HEK293 (cell line): ENCODE measurements around the gene KLHL17.

Experiments
- CTCF ChIA-PET: fragments of 350-600 bp; formaldehyde crosslinking; extraction: SDS; loops from one replicate; lab custom pipeline; 2021; ENCODE audit warnings: antibody characterized with exemption; lab: Yijun Ruan, JAX
- POLR2A ChIA-PET: fragments of 300-600 bp; formaldehyde crosslinking; extraction: SDS; loops from one replicate; lab custom pipeline; 2020; ENCODE audit warnings: antibody characterized with exemption, inconsistent platforms; lab: Yijun Ruan, JAX
- H3K27ac ChIP-seq: fragments of 200-500 bp; sonication (Bioruptor generic); 2 replicates; pipeline ENCODE4 v1.5.1; 2014; ENCODE audit warnings: low read depth, low read length, control low read depth, inconsistent platforms; ENCODE audit errors: extremely low read depth
- H3K36me3 ChIP-seq, 2 experiments: fragments of 200-500 bp in 1 of 2; sonication (Bioruptor generic) in 1 of 2; 1 replicate in 1 of 2; 2 replicates in 1 of 2; pipeline ENCODE4 v1.5.1; 2014 to 2017; ENCODE audit warnings: inconsistent platforms in 2 of 2, low read length in 2 of 2; ENCODE audit not compliant: control insufficient read depth in 2 of 2, insufficient read depth in 1 of 2
- H3K4me1 ChIP-seq: fragments of 200-500 bp; sonication (Bioruptor generic); 2 replicates; pipeline ENCODE4 v1.5.1; 2014; ENCODE audit warnings: mild to moderate bottlenecking, low read length, inconsistent platforms; ENCODE audit not compliant: control insufficient read depth, insufficient read depth
- H3K4me3 ChIP-seq: 2 replicates; pipeline ENCODE4 v1.5.1; 2011; ENCODE audit warnings: low read depth, mild to moderate bottlenecking, control low read depth, low read length, moderate library complexity
- H3K9me3 ChIP-seq: fragments of 200-500 bp; sonication (Bioruptor generic); 2 replicates; pipeline ENCODE4 v1.5.1; 2014; ENCODE audit warnings: low read depth, low read length, inconsistent platforms; ENCODE audit not compliant: control insufficient read depth, insufficient read depth
- BCL11A ChIP-seq: fragments of 450-650 bp; formaldehyde crosslinking; IDR thresholded peaks from 2 replicates; pipeline ENCODE4 v1.5.1; 2016; ENCODE audit warnings: low read depth, missing biosample characterization, missing genetic modification characterization
- GFI1B ChIP-seq: fragments of 450-650 bp; formaldehyde crosslinking; IDR thresholded peaks from 2 replicates; pipeline ENCODE4 v1.5.1; 2016; ENCODE audit warnings: missing biosample characterization, missing genetic modification characterization
- GLI2 ChIP-seq: fragments of 450-650 bp; formaldehyde crosslinking; IDR thresholded peaks from 2 replicates; pipeline ENCODE4; 2017; ENCODE audit warnings: missing biosample characterization, missing genetic modification characterization, low read depth, borderline replicate concordance
- HOXA7 ChIP-seq: sonication (generic); formaldehyde crosslinking; IDR thresholded peaks from 2 replicates; pipeline ENCODE4 v1.8.1; 2022; ENCODE audit warnings: missing genetic modification reagents, borderline replicate concordance
- MEIS1 ChIP-seq: sonication (generic); formaldehyde crosslinking; IDR thresholded peaks from 2 replicates; pipeline ENCODE4 v1.8.1; 2022; ENCODE audit warnings: missing genetic modification reagents, mild to moderate bottlenecking, borderline replicate concordance
- MZF1 ChIP-seq: fragments of 450-650 bp; formaldehyde crosslinking; IDR thresholded peaks from 2 replicates; pipeline ENCODE4 v1.5.1; 2017; ENCODE audit warnings: missing biosample characterization, missing genetic modification characterization, borderline replicate concordance
- OSR2 ChIP-seq: fragments of 450-650 bp; formaldehyde crosslinking; IDR thresholded peaks from 2 replicates; pipeline ENCODE4 v1.5.1; 2016; ENCODE audit warnings: missing biosample characterization, missing genetic modification characterization
- SCRT2 ChIP-seq: fragments of 450-650 bp; formaldehyde crosslinking; IDR thresholded peaks from 2 replicates; pipeline ENCODE4 v1.5.1; 2016; ENCODE audit warnings: missing biosample characterization, missing genetic modification characterization
- SP3 ChIP-seq: fragments of 450-650 bp; formaldehyde crosslinking; IDR thresholded peaks from 2 replicates; pipeline ENCODE4 v1.5.1; 2016; ENCODE audit warnings: missing biosample characterization, missing genetic modification characterization
- ZEB2 ChIP-seq: fragments of 450-650 bp; formaldehyde crosslinking; IDR thresholded peaks from 2 replicates; pipeline ENCODE4 v1.5.1; 2016; ENCODE audit warnings: missing biosample characterization, missing genetic modification characterization
- ZNF155 ChIP-seq: fragments of 450-650 bp; formaldehyde crosslinking; IDR thresholded peaks from 2 replicates; pipeline ENCODE4 v1.5.1; 2016; ENCODE audit warnings: missing biosample characterization, missing genetic modification characterization
- ZNF16 ChIP-seq: fragments of 450-650 bp; formaldehyde crosslinking; IDR thresholded peaks from 2 replicates; pipeline ENCODE4 v1.5.1; 2016; ENCODE audit warnings: low read depth, missing biosample characterization, missing genetic modification characterization
- ZNF169 ChIP-seq: fragments of 450-650 bp; formaldehyde crosslinking; IDR thresholded peaks from 2 replicates; pipeline ENCODE4 v1.5.1; 2016; ENCODE audit warnings: missing biosample characterization, missing genetic modification characterization
- ZNF23 ChIP-seq: fragments of 450-650 bp; formaldehyde crosslinking; IDR thresholded peaks from 2 replicates; pipeline ENCODE4 v1.5.1; 2016; ENCODE audit warnings: missing biosample characterization, missing genetic modification characterization, borderline replicate concordance
- ZNF335 ChIP-seq: fragments of 450-650 bp; formaldehyde crosslinking; conservative IDR thresholded peaks from 2 replicates; pipeline ENCODE4 v1.5.1; 2016; ENCODE audit warnings: missing biosample characterization, missing genetic modification characterization
- ZNF366 ChIP-seq: fragments of 450-650 bp; formaldehyde crosslinking; conservative IDR thresholded peaks from 2 replicates; pipeline ENCODE4 v1.5.1; 2016; ENCODE audit warnings: missing biosample characterization, missing genetic modification characterization
- ZNF558 ChIP-seq: fragments of 450-650 bp; formaldehyde crosslinking; IDR thresholded peaks from 2 replicates; pipeline ENCODE4 v1.5.1; 2016; ENCODE audit warnings: missing biosample characterization, missing genetic modification characterization
- ZNF610 ChIP-seq: fragments of 450-650 bp; formaldehyde crosslinking; IDR thresholded peaks from 2 replicates; pipeline ENCODE4 v1.5.1; 2016; ENCODE audit warnings: missing biosample characterization, missing genetic modification characterization, borderline replicate concordance
- ZNF624 ChIP-seq: fragments of 450-650 bp; formaldehyde crosslinking; IDR thresholded peaks from 2 replicates; pipeline ENCODE4 v1.5.1; 2017; ENCODE audit warnings: missing biosample characterization, missing genetic modification characterization
- ZNF660 ChIP-seq: fragments of 450-650 bp; IDR thresholded peaks from 2 replicates; pipeline ENCODE4 v1.5.1; 2018; ENCODE audit warnings: missing biosample characterization, mild to moderate bottlenecking, missing genetic modification characterization
- ZNF704 ChIP-seq: fragments of 450-650 bp; formaldehyde crosslinking; IDR thresholded peaks from 2 replicates; pipeline ENCODE4 v1.5.1; 2016; ENCODE audit warnings: missing biosample characterization, missing genetic modification characterization
- ZNF777 ChIP-seq: fragments of 450-650 bp; formaldehyde crosslinking; IDR thresholded peaks from 2 replicates; pipeline ENCODE4 v1.5.1; 2017; ENCODE audit warnings: missing biosample characterization, missing genetic modification characterization, borderline replicate concordance
- ZNF785 ChIP-seq: fragments of 450-650 bp; formaldehyde crosslinking; IDR thresholded peaks from 2 replicates; pipeline ENCODE4 v1.5.1; 2016; ENCODE audit warnings: missing biosample characterization, missing genetic modification characterization
- ZNF791 ChIP-seq: fragments of 450-650 bp; formaldehyde crosslinking; IDR thresholded peaks from 2 replicates; pipeline ENCODE4 v1.5.1; 2016; ENCODE audit warnings: missing biosample characterization, missing genetic modification characterization
- ZSCAN23 ChIP-seq: fragments of 450-650 bp; formaldehyde crosslinking; IDR thresholded peaks from 2 replicates; pipeline ENCODE4 v1.5.1; 2016; ENCODE audit warnings: missing biosample characterization, missing genetic modification characterization
- ZSCAN4 ChIP-seq: fragments of 450-650 bp; formaldehyde crosslinking; IDR thresholded peaks from 2 replicates; pipeline ENCODE4 v1.5.1; 2017; ENCODE audit warnings: missing biosample characterization, missing genetic modification characterization
- ZSCAN5A ChIP-seq: fragments of 450-650 bp; formaldehyde crosslinking; IDR thresholded peaks from 2 replicates; pipeline ENCODE4 v1.5.1; 2016; ENCODE audit warnings: missing biosample characterization, missing genetic modification characterization
- TF ChIP-seq, protein P1 (sequence below): fragments of 450-650 bp; IDR thresholded peaks from 2 replicates; pipeline ENCODE4 v1.5.1; 2018; ENCODE audit warnings: missing biosample characterization, mild to moderate bottlenecking, missing genetic modification characterization
- TF ChIP-seq, protein P2 (sequence below): fragments of 450-650 bp; formaldehyde crosslinking; IDR thresholded peaks from 2 replicates; pipeline ENCODE4 v1.5.0; 2017; ENCODE audit warnings: missing biosample characterization, missing genetic modification characterization, borderline replicate concordance

KLHL17 gene

GRCh38 chr1:916173-917075 is 44.0 kb upstream of the KLHL17 start:
- Histone ChIP-seq H3K36me3 (peaks cover 0 to 5% of the 10 kb centered on the region in 2 experiments; a peak in 1 of 3 replicates), H3K4me3 (no peak overlapping the region), H3K27ac (peak overlapping the region; percentile 94), H3K9me3 (no peaks in the 10 kb centered on the region), H3K4me1 (peaks cover 33% of the 10 kb centered on the region)
- ChIA-PET POLR2A (interaction anchor here (0.7 to 5.2 kb wide), 7 partner anchors 10 to 60 kb away, joined by 3 to 106 read pairs (median 3); no protein-coding TSS in a partner anchor), CTCF (interaction anchor here (0.8 to 3.9 kb wide), 2 partner anchors 11 to 13 kb away, joined by 3 to 26 read pairs; no protein-coding TSS in a partner anchor)
- TF ChIP-seq ZSCAN4 (no peak), ZNF23 (tag by site-specific recombination) (no peak), ZNF169 (tag by site-specific recombination) (no peak), ZNF610 (tag by site-specific recombination) (peak; percentile 80; the same call in 1 of the 2 replicates), ZSCAN5A (tag by site-specific recombination) (no peak), GLI2 (tag by site-specific recombination) (0 out of 2 replicates have a peak, but pooled peaks have one; percentile 26), GFI1B (tag by site-specific recombination) (no peak), ZNF155 (tag by site-specific recombination) (no peak), ZNF704 (no peak), ZNF558 (tag by site-specific recombination) (no peak), ZNF366 (tag by site-specific recombination) (no peak), ZNF660 (tag by site-specific recombination) (no peak; the same call in 1 of the 2 replicates), ZNF777 (tag by site-specific recombination) (no peak), ZNF624 (tag by site-specific recombination) (no peak), MZF1 (tag by site-specific recombination) (no peak), ZSCAN23 (no peak), ZNF791 (tag by site-specific recombination) (no peak), SCRT2 (no peak), ZNF785 (tag by site-specific recombination) (no peak), SP3 (no peak), HOXA7 (CRISPR knock-in tag) (no peak), ZNF16 (tag by site-specific recombination) (no peak), OSR2 (tag by site-specific recombination) (peak; percentile 86), ZNF335 (tag by site-specific recombination) (peak; percentile 91), MEIS1 (CRISPR knock-in tag) (no peak), BCL11A (tag by site-specific recombination) (no peak), ZEB2 (tag by site-specific recombination) (peak; percentile 84)
- TF ChIP-seq, protein P1, sequence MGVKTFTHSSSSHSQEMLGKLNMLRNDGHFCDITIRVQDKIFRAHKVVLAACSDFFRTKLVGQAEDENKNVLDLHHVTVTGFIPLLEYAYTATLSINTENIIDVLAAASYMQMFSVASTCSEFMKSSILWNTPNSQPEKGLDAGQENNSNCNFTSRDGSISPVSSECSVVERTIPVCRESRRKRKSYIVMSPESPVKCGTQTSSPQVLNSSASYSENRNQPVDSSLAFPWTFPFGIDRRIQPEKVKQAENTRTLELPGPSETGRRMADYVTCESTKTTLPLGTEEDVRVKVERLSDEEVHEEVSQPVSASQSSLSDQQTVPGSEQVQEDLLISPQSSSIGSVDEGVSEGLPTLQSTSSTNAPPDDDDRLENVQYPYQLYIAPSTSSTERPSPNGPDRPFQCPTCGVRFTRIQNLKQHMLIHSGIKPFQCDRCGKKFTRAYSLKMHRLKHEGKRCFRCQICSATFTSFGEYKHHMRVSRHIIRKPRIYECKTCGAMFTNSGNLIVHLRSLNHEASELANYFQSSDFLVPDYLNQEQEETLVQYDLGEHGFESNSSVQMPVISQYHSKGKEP (tag by site-specific recombination): peak; percentile 92
- TF ChIP-seq, protein P2, sequence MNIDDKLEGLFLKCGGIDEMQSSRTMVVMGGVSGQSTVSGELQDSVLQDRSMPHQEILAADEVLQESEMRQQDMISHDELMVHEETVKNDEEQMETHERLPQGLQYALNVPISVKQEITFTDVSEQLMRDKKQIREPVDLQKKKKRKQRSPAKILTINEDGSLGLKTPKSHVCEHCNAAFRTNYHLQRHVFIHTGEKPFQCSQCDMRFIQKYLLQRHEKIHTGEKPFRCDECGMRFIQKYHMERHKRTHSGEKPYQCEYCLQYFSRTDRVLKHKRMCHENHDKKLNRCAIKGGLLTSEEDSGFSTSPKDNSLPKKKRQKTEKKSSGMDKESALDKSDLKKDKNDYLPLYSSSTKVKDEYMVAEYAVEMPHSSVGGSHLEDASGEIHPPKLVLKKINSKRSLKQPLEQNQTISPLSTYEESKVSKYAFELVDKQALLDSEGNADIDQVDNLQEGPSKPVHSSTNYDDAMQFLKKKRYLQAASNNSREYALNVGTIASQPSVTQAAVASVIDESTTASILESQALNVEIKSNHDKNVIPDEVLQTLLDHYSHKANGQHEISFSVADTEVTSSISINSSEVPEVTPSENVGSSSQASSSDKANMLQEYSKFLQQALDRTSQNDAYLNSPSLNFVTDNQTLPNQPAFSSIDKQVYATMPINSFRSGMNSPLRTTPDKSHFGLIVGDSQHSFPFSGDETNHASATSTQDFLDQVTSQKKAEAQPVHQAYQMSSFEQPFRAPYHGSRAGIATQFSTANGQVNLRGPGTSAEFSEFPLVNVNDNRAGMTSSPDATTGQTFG (tag by site-specific recombination): no peak
